Common myeloid progenitor, CD34-positive (primary cell): ENCODE data around the gene CYGB.
"Not testable (repeated sequence)": the region's sequence is repeated elsewhere in the genome, so short reads cannot be mapped to it uniquely, and the experiment has no call there.

Experiments used
- CTCF ChIA-PET: fragments of 350-600 bp; sonication (Branson Sonifier 250); formaldehyde crosslinking; loops from one replicate; lab custom pipeline; 2021; ENCODE audit warnings: antibody characterized with exemption; lab: Charles Lee
- POLR2A ChIA-PET: fragments of 350-600 bp; sonication (Branson Sonifier 250); formaldehyde crosslinking; loops from one replicate; lab custom pipeline; 2021; ENCODE audit warnings: antibody characterized with exemption; lab: Charles Lee
- DNase-seq, 3 donors: peaks; one replicate each; pipeline versions ENCODE4 v3.0.0 to v3.0.0-alpha.2; 2013
- H3K27ac ChIP-seq, 2 experiments: 1 replicate in 1 of 2; 2 replicates in 1 of 2; pipeline ENCODE4 v1.7.0; 2013; ENCODE audit warnings: inconsistent platforms in 2 of 2, low read length in 2 of 2, mild to moderate bottlenecking in 2 of 2, low read depth in 1 of 2, moderate library complexity in 1 of 2; ENCODE audit not compliant: severe bottlenecking in 2 of 2, insufficient read depth in 1 of 2, poor library complexity in 1 of 2
- H3K27me3 ChIP-seq, 5 experiments: replicated peaks in 2 of 5; 1 replicate in 3 of 5; 2 replicates in 2 of 5; pipeline versions ENCODE4 v1.6.1 to v1.7.0; 2013; ENCODE audit warnings: low read length in 4 of 5, mild to moderate bottlenecking in 2 of 5, moderate library complexity in 2 of 5, inconsistent platforms in 1 of 5; ENCODE audit not compliant: insufficient read depth in 5 of 5, control insufficient read depth in 4 of 5
- H3K36me3 ChIP-seq, 4 experiments: 1 replicate in 2 of 4; 2 replicates in 2 of 4; pipeline versions ENCODE4 v1.6.1 to v1.7.0; 2013; ENCODE audit warnings: low read length in 3 of 4, control low read depth in 1 of 4, mild to moderate bottlenecking in 1 of 4; ENCODE audit not compliant: control insufficient read depth in 4 of 4, insufficient read depth in 4 of 4
- H3K4me1 ChIP-seq, 4 experiments: 1 replicate in 3 of 4; 2 replicates in 1 of 4; pipeline versions ENCODE4 v1.6.1 to v1.7.1; 2013; ENCODE audit warnings: low read length in 3 of 4, mild to moderate bottlenecking in 3 of 4, control low read depth in 1 of 4, inconsistent platforms in 1 of 4, moderate library complexity in 1 of 4; ENCODE audit not compliant: control insufficient read depth in 4 of 4, insufficient read depth in 4 of 4; ENCODE audit errors: control extremely low read depth in 1 of 4
- H3K4me3 ChIP-seq, 7 experiments: 1 replicate in 4 of 7; 2 replicates in 3 of 7; pipeline versions ENCODE4 v1.5.1 to v1.7.0; 2013; ENCODE audit warnings: mild to moderate bottlenecking in 7 of 7, low read length in 6 of 7, moderate library complexity in 6 of 7, inconsistent platforms in 2 of 7, low read depth in 2 of 7, control low read depth in 1 of 7; ENCODE audit not compliant: insufficient read depth in 4 of 7, control insufficient read depth in 1 of 7; ENCODE audit errors: extremely low read depth in 1 of 7
- H3K9me3 ChIP-seq, 5 experiments: 1 replicate in 4 of 5; 2 replicates in 1 of 5; pipeline versions ENCODE4 v1.6.1 to v1.7.1; 2013; ENCODE audit warnings: low read length in 4 of 5, mild to moderate bottlenecking in 2 of 5, inconsistent platforms in 1 of 5, low read depth in 1 of 5, moderate library complexity in 1 of 5; ENCODE audit not compliant: control insufficient read depth in 4 of 5, insufficient read depth in 2 of 5; ENCODE audit errors: control extremely low read depth in 1 of 5
- WGBS: methylation state at CpG from one replicate; pipeline ENCODE4 v1.1.5; 2013; ENCODE audit not compliant: insufficient coverage; 5-methylcytosine and 5-hydroxymethylcytosine counted together

The CYGB gene

DNA sequence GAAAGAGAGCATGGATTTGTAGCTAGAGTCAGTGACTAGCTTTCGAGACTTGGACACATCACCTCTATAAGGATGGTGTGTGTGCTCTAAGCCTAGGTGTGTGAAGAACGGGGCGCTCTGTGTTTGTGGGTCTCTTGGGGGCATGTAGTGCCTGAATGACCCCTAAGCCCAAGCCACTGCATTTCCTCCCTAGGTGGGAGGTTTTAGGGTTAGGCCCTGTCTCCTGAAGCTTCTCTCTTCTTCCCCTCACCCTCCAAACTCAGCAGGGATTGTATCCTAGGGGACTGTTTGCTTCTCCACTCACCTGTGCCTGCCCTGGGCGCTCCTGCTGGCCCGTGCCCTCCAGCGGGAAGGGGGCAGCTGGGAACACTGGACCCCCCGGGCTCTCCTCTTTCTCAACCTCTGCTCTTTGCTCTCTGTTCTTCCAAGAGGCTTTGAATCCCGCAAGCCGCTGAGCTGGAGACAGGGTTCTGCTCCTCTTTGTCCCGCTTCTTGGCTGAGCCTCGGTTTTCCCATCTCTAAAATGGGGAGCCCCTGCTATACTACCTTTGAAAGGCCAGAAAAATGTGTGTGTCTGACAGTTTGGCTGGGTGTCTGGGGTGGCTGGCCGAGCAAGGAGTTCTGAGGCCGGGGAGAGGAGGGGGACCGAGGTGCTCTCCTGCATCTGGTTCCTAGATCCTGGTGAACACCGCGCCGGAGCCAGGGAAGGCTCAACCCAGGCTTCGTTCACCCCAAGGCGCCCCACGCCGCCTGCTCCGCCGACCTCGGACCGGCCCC, 810 bp downstream of the CYGB start:
- Histone ChIP-seq H3K27ac (no peak overlapping the region), H3K27me3 (peaks cover 4 to 41% (median 23%) of the 10 kb centered on the region in 5 experiments), H3K4me1 (peaks cover 0 to 36% (median 29%) of the 10 kb centered on the region in 4 experiments), H3K9me3 (no peaks in the 10 kb centered on the region), H3K4me3 (peak overlapping the region in 4 of 7 experiments; percentile 23 to 60 (median 43)), H3K36me3 (no peaks in the 10 kb centered on the region)
- ChIA-PET POLR2A (interaction anchor here (0.8 to 1.2 kb wide), 2 partner anchors 9 to 21 kb away, joined by 3 read pairs; no protein-coding TSS in a partner anchor), CTCF (interaction anchor here (0.7 to 4.7 kb wide), 6 partner anchors 9 to 88 kb away, joined by 3 to 31 read pairs (median 6); no protein-coding TSS in a partner anchor)
- WGBS: 64% methylated on average over 19 of the region's 25 CpGs
- no peak for DNase-seq

DNA sequence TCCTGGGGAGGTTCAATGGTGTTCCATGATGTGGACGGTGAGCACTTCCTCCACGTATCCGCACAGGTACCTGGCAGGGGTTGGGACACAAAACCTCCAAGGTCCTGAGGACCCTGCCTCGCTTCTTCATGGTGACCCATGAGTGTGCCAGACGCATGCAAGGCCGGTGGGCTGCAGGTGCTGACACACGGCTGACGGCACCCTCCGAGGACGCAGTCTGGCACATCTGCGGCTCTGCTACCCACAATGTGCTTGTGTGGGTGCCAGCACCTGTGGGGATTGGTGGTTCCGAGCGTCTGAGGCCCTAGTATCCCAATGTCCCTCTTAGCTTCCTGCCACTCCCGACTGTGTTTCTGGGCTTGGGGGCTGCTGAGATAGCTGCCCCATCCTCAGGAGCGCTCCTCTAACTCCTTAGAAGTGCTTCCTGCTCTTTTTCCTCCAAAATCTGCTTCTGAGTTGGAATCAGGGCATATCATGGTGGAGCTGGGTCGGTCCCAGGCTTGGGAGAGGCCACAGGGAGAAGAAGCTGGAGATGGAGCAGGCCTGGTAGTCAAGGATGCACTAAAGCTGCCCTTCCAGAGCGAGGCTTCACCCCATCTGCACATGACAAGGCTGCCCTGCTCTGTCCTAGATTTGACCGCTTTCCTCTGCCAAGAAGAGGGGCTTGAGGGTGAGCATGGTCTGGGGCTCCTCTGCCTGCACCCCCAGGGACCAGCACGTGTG, 1.6 kb downstream of the CYGB start:
- ChIA-PET POLR2A (interaction anchor here (0.8 to 1.2 kb wide), 2 partner anchors 10 to 21 kb away, joined by 3 read pairs; no protein-coding TSS in a partner anchor), CTCF (interaction anchor here (0.7 to 4.7 kb wide), 6 partner anchors 10 to 88 kb away, joined by 3 to 31 read pairs (median 6); no protein-coding TSS in a partner anchor)
- WGBS: 90% methylated on average over 18 of the region's 19 CpGs
- peaks cover 0 to 33% (median 26%) of the 10 kb centered on the region in 4 experiments for H3K4me1 ChIP-seq
- H3K9me3 ChIP-seq: no peaks in the 10 kb centered on the region
- no peak overlapping the region for H3K4me3 ChIP-seq
- no peaks in the 10 kb centered on the region for H3K36me3 ChIP-seq
- H3K27me3 ChIP-seq: peaks cover 4 to 41% (median 23%) of the 10 kb centered on the region in 5 experiments
- no peak overlapping the region for H3K27ac ChIP-seq
- DNase-seq: no peak

DNA sequence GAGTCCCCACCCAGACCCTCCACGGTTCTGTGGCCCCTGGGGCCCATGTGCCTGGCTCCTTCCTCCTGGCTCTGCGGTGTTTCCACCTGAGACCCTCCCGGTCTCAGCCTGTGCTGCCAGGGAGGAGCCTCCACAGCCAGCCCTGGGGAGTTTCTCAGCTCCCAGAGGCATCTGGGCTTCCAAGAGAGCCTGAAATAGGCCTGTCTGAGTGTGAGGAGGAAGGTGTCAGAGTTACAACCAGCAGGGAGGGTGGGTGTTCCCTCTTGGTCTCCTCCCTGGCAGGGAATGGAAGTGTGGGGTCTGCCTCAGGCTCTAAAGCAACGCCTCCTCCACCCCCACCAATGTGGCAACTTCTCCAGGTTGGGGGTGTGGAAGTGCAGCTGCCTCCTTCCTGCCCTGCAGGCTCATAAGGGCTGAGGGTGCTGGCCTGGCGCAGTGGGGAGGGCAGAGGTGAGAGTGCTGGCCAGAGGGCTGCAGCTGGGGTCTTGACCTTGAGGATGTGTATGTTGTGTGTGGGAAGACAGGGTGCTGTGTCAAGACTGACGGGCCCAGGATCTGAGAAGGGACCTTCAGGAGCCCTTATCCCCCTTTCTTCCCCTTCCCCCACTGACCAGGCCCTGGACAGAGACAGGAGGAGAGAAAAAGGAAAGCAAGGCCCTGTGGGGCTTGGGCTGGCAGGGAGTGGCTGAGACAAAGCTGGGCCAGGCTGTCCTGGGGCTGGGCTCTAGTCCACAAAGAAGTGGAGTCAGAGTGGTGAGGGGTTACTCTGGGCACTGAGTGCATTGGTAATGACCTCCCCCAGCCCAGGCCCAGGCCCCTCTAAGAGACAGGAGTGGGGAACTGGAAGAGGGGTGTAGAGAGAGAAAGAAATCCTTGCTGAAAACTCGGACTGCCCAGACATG, 2.4 kb downstream of the CYGB start:
- ChIA-PET POLR2A (interaction anchor here (0.9 kb wide), 1 partner anchor 10 kb away, joined by 4 read pairs; no protein-coding TSS in a partner anchor), CTCF (interaction anchor here (1.1 to 4.7 kb wide), 3 partner anchors 11 to 77 kb away, joined by 3 to 31 read pairs (median 17); no protein-coding TSS in a partner anchor)
- peaks cover 4 to 41% (median 23%) of the 10 kb centered on the region in 5 experiments for H3K27me3 ChIP-seq
- 96% methylated on average over 4 of the region's 7 CpGs for WGBS
- no peak for DNase-seq
- H3K36me3 ChIP-seq: no peaks in the 10 kb centered on the region
- H3K4me1 ChIP-seq: peaks cover 3 to 35% (median 22%) of the 10 kb centered on the region in 4 experiments
- no peak overlapping the region for H3K4me3 ChIP-seq
- no peak overlapping the region for H3K27ac ChIP-seq
- H3K9me3 ChIP-seq: no peaks in the 10 kb centered on the region

DNA sequence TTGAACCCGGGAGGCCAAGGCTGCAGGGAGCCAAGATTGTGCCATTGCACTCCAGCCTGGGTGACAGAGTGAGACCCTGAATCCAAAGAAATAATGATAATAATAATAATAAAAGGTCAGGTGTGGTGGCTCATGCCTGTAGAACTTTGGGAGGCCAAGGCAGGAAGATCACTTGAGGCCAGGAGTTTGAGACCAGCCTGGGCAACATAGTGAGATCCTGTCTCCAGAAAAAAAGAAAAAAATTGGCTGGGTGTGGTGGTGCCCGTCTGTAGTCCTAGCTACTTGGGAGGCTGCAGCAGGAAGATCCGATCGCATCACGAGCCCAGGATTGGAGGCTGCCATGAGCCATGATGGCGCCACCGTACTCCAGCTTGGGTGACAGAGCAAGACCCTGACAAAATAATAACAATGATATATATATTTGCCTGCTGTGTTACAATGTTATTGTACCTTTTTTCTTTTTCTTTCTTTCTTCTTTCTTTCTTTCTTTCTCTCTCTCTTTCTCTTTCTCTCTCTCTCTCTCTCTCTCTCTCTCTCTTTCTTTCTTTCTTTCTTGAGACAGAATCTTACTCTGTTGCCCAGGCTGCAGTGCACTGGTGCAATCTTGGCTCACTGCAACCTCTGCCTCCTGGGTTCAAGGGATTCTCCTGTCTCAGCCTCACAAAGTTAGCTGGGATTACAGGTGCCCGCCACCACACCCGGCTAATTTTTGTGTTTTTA, 3.7 kb downstream of the CYGB start:
- Histone ChIP-seq H3K4me1 (peaks cover 3 to 46% (median 33%) of the 10 kb centered on the region in 4 experiments), H3K27me3 (peaks cover 3 to 29% (median 16%) of the 10 kb centered on the region in 5 experiments)
- H3K36me3 ChIP-seq, DNase-seq, POLR2A ChIA-PET, H3K9me3 ChIP-seq, H3K27ac ChIP-seq, H3K4me3 ChIP-seq: not testable (repeated sequence)
- CTCF ChIA-PET: interaction anchor here (0.8 to 4.7 kb wide), 2 partner anchors 10 to 12 kb away, joined by 3 to 31 read pairs; no protein-coding TSS in a partner anchor
- 95% methylated on average over 6 of the region's 9 CpGs for WGBS

DNA sequence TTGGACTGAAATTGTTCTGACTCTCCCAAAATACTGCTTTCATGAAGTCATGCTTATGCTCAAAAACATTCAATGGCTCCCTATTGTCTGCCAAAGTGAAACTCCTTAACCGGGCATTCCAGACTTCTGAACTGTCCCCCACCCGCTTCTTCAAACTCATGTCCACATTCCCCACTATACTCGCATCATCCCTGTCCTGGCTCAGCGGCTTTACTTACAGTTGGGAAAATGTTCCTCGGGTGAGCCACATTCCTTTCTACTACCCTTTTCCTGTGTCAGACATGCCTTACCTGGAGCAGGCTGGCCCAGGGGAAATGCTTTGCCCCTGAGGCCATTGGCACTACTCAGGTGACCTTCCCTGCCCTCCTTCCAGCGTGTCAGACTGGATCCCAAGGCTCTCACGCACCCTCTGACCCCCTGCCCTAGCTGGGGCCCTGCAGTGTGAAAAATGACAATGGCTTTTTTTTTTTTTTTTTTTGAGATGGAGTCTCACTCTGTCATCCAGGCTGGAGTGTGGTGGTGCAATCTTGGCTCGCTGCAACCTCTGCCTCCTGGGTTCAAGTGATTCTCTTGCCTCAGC, 5.3 kb downstream of the CYGB start:
- 98% methylated on average over 6 of the region's 8 CpGs for WGBS
- H3K27ac ChIP-seq: no peak overlapping the region

More for the DNA sequence above, 5.3 kb downstream of the CYGB start:
- CTCF ChIA-PET: no interaction called here
- H3K27me3 ChIP-seq: peaks cover 3 to 15% (median 8%) of the 10 kb centered on the region in 5 experiments
- H3K9me3 ChIP-seq: no peaks in the 10 kb centered on the region
- no peaks in the 10 kb centered on the region for H3K36me3 ChIP-seq
- H3K4me3 ChIP-seq: no peak overlapping the region
- DNase-seq: no peak
- POLR2A ChIA-PET: no interaction called here
- H3K4me1 ChIP-seq: peaks cover 3 to 48% (median 35%) of the 10 kb centered on the region in 4 experiments
